OCI-LY7 (cell line): Measurements from ENCODE around the gene MORN1. TPM values are rescaled to one million over a fixed set of nuclear protein-coding genes. Genes with fewer than 3 reads are reported as not detected.

Experiments used
- BruUV-seq: library from RNA; stranded (reverse); fragments of 400-500 nt; replicated peaks from 2 replicates; lab custom pipeline; 2021; lab: Mats Ljungman, UMichigan
- CTCF ChIA-PET: fragments of 300-600 bp; sonication (Branson Sonifier 250); formaldehyde crosslinking; loops from one replicate; lab custom pipeline; 2022; ENCODE audit warnings: antibody characterized with exemption; ENCODE audit not compliant: unreplicated experiment; lab: Charles Lee
- POLR2A ChIA-PET: fragments of 300-600 bp; sonication (Branson Sonifier 250); formaldehyde crosslinking; loops from one replicate; lab custom pipeline; 2022; ENCODE audit warnings: antibody characterized with exemption; lab: Charles Lee
- DNase-seq: peaks from one replicate; pipeline ENCODE4 v3.0.0-alpha.2; 2015; ENCODE audit warnings: low spot score
- H2AFZ ChIP-seq: fragments of 200-600 bp; sonication (generic), shearing (Covaris generic); 2 replicates; pipeline ENCODE4 v1.6.1; 2014; ENCODE audit warnings: mild to moderate bottlenecking, antibody characterized with exemption, low read length, moderate library complexity
- H3K27ac ChIP-seq: fragments of 200-600 bp; sonication (generic); 2 replicates; pipeline ENCODE4 v1.5.1; 2014; ENCODE audit warnings: mixed run types, low read depth, mild to moderate bottlenecking, moderate library complexity, low read length, inconsistent platforms; ENCODE audit not compliant: poor library complexity, severe bottlenecking
- H3K36me3 ChIP-seq: fragments of 200-600 bp; sonication (generic); 2 replicates; pipeline ENCODE4 v1.6.1; 2014; ENCODE audit warnings: mild to moderate bottlenecking, antibody characterized with exemption, low read length, moderate library complexity, mixed read lengths; ENCODE audit not compliant: insufficient read depth
- H3K4me1 ChIP-seq: fragments of 200-600 bp; sonication (generic); 2 replicates; pipeline ENCODE4 v1.5.1; 2014; ENCODE audit warnings: mild to moderate bottlenecking, low read length; ENCODE audit not compliant: insufficient read depth, poor library complexity, severe bottlenecking
- H3K4me2 ChIP-seq: fragments of 200-600 bp; sonication (generic); 2 replicates; pipeline ENCODE4 v1.6.1; 2014; ENCODE audit warnings: mild to moderate bottlenecking, low read length
- H3K4me3 ChIP-seq: fragments of 200-600 bp; sonication (generic); 2 replicates; pipeline ENCODE4 v1.5.1; 2014; ENCODE audit warnings: mild to moderate bottlenecking, low read depth, low read length; ENCODE audit not compliant: poor library complexity, severe bottlenecking
- H3K79me2 ChIP-seq: fragments of 200-600 bp; sonication (generic); 2 replicates; pipeline ENCODE4 v1.6.1; 2016; ENCODE audit warnings: low read depth, mild to moderate bottlenecking, low read length, moderate library complexity, mixed read lengths; ENCODE audit not compliant: insufficient read depth
- H3K9me2 ChIP-seq: fragments of 200-600 bp; sonication (generic); 2 replicates; pipeline ENCODE4 v1.6.1; 2016; ENCODE audit warnings: mild to moderate bottlenecking, low read length, mixed read lengths; ENCODE audit not compliant: insufficient read depth
- H3K9me3 ChIP-seq: fragments of 200-600 bp; sonication (generic); 2 replicates; pipeline ENCODE4 v1.6.1; 2014; ENCODE audit warnings: mild to moderate bottlenecking, mixed run types, low read length, mixed read lengths
- H4K20me1 ChIP-seq: fragments of 200-600 bp; sonication (generic); 2 replicates; pipeline ENCODE4 v1.6.1; 2014; ENCODE audit warnings: mild to moderate bottlenecking, antibody characterized with exemption, low read length, moderate library complexity, mixed read lengths; ENCODE audit not compliant: insufficient read depth
- CTCF ChIP-seq: fragments of 200-600 bp; sonication (generic); conservative IDR thresholded peaks from 2 replicates; pipeline ENCODE4 v1.5.1; 2014; ENCODE audit warnings: mild to moderate bottlenecking, antibody characterized with exemption, low read length, moderate library complexity, mixed read lengths
- EZH2phosphoT487 ChIP-seq: fragments of 200-600 bp; sonication (generic); IDR thresholded peaks from 2 replicates; pipeline ENCODE4 v1.6.1; 2018; ENCODE audit warnings: low read depth, borderline replicate concordance, mild to moderate bottlenecking, mixed run types, antibody characterized with exemption, low read length, moderate library complexity, mixed read lengths
- intact Hi-C: fragments of 100-400 bp; cut with micrococcal nuclease; formaldehyde crosslinking; loops from one replicate; pipeline ENCODE4 v1.10.0; 2022; ENCODE audit not compliant: unreplicated experiment
- total RNA-seq, 2 experiments: library from RNA; depleted of rRNA in 1 of 2; stranded (reverse); fragments of >200 nt in 1 of 2; shearing (Covaris generic) in 1 of 2; gene quantifications; 2 replicates each; pipeline ENCODE4 v1.2.3, GENCODE V29; 2014 to 2022

Gene MORN1
- total RNA-seq, 2 experiments from 2014 or later = 13.1 to 29.7 TPM

DNA sequence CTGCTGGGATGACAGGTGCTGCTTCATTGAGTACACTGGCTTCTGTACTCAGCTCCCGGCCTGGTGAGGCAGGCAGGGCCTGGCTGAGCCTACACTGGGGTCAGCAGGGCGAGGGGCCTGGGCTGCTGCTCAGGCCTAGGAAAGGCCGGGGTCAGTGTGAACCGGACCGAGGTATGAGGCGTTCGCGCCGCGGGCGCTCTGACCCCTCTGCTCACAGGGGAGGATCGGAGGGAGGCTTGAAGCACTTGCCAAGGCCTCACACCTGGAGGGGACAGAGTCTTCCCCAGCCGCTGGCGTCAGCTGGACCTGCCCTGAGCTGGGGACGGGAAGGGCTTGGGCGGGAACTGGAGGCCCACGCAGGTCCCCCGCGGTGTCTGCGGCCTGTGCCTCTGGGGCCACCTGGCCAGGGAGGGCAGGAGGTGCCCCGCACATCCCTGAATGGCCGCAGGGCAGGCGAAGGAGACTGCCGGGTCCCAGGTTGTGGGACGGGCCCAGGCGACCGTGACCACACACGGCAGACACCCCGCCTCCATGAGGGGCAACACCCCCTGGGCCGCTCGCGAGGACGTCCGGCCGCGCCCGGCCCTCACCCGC, 20.5 kb upstream of the MORN1 start:
- no TSS peak for BruUV-seq
- TF ChIP-seq EZH2phosphoT487 = no peak
- TF ChIP-seq CTCF = no peak
- Histone ChIP-seq H3K79me2 (no peaks in the 10 kb centered on the region), H3K9me2 (no peaks in the 10 kb centered on the region), H3K4me3 (peak overlapping the region; percentile 98), H3K4me2 (peak overlapping the region; percentile 99), H3K27ac (peak overlapping the region; percentile 19), H3K36me3 (peaks cover 9% of the 10 kb centered on the region; the same call in 1 of the 2 replicates), H3K4me1 (peaks cover 48% of the 10 kb centered on the region), H4K20me1 (no peaks in the 10 kb centered on the region), H3K9me3 (no peaks in the 10 kb centered on the region), H2AFZ (peak overlapping the region; percentile 80)
- ChIA-PET CTCF (interaction anchor here (0.6 kb wide), 1 partner anchor 83 kb away, joined by 3 read pairs; no protein-coding TSS in a partner anchor), POLR2A (no interaction called here)
- peak; percentile 21 for DNase-seq
- intact Hi-C loops = loop anchor here (1.0 kb wide), 1 partner anchor 21 kb away; the partner anchor contains the start of genes MORN1 and RER1

- no peak for DNase-seq
- Histone ChIP-seq H3K27ac (no peak overlapping the region), H4K20me1 (no peaks in the 10 kb centered on the region), H3K36me3 (peaks cover 31% of the 10 kb centered on the region), H3K4me3 (no peak overlapping the region), H3K79me2 (no peaks in the 10 kb centered on the region), H2AFZ (no peak overlapping the region), H3K9me2 (no peaks in the 10 kb centered on the region), H3K9me3 (no peaks in the 10 kb centered on the region), H3K4me1 (peaks cover 26% of the 10 kb centered on the region), H3K4me2 (no peak overlapping the region)
- CTCF ChIA-PET = no interaction called here
- BruUV-seq = no TSS peak
- intact Hi-C loops = no loop called here
- POLR2A ChIA-PET = no interaction called here
- TF ChIP-seq CTCF (no peak), EZH2phosphoT487 (no peak)
Observed at GRCh38 chr1:2409745-2410144, 18.4 kb upstream of the MORN1 start.

GRCh38 chr1:2408859-2409276, 17.5 kb upstream of the MORN1 start:
- Histone ChIP-seq H3K4me3 (no peak overlapping the region), H3K4me2 (no peak overlapping the region), H4K20me1 (no peaks in the 10 kb centered on the region), H3K9me3 (no peaks in the 10 kb centered on the region), H3K79me2 (no peaks in the 10 kb centered on the region), H3K27ac (no peak overlapping the region), H3K4me1 (peaks cover 17% of the 10 kb centered on the region), H2AFZ (no peak overlapping the region), H3K9me2 (no peaks in the 10 kb centered on the region), H3K36me3 (peaks cover 40% of the 10 kb centered on the region)
- POLR2A ChIA-PET = no interaction called here
- intact Hi-C loops = no loop called here
- DNase-seq = no peak
- TF ChIP-seq EZH2phosphoT487 = no peak
- CTCF ChIA-PET = no interaction called here
- no TSS peak for BruUV-seq
